Esophagus muscularis mucosa (tissue), 4 donors: ENCODE data around the gene AFTPH.

Experiments used
- EP300 ChIP-seq: sonication (generic); formaldehyde crosslinking; IDR thresholded peaks from one replicate; pipeline ENCODE4 v1.6.1; 2017; ENCODE audit warnings: antibody characterized with exemption
- POLR2A ChIP-seq: fragments of 450-650 bp; IDR thresholded peaks from one replicate; pipeline ENCODE4 v1.6.1; 2017; ENCODE audit warnings: antibody characterized with exemption, moderate library complexity, mild to moderate bottlenecking, low read depth
- POLR2AphosphoS5 ChIP-seq, 2 donors: sonication (generic); formaldehyde crosslinking; IDR thresholded peaks; one replicate each; pipeline ENCODE4 v1.6.1; 2017; ENCODE audit warnings: antibody characterized with exemption in 2 of 2
- TF ChIP-seq, protein P1 (sequence below), 3 experiments: fragments of 200-600 bp in 2 of 3; fragments of 450-650 bp in 1 of 3; sonication (generic) in 2 of 3; IDR thresholded peaks; one replicate each; pipeline ENCODE4 v1.5.1; 2017 to 2019; ENCODE audit warnings: antibody characterized with exemption in 3 of 3, mild to moderate bottlenecking in 2 of 3, moderate library complexity in 1 of 3

DNA sequence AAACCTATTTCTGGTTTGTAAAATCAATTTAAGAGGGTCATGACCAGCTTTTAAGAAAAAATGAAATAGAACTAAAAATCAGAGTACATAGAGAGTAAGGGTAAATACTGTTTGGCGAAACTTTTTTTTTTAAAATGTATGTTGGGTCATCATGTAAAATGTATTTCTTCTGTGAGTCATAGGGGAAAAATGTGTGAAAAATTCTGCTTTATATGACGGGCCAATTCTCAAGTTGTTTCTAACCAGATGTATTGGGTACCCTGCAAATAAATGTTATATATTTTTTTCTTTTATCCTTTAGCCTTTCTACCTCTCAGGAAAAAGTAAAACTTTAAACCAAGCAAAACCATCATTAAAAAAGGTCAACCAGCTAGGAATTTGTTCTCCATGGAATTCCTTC, 13.9 kb downstream of the AFTPH start:
- TF ChIP-seq EP300 (no peak), POLR2A (no peak), POLR2AphosphoS5 (IDR thresholded peaks at IDR 0.05) (no peak)
- TF ChIP-seq, protein P1, sequence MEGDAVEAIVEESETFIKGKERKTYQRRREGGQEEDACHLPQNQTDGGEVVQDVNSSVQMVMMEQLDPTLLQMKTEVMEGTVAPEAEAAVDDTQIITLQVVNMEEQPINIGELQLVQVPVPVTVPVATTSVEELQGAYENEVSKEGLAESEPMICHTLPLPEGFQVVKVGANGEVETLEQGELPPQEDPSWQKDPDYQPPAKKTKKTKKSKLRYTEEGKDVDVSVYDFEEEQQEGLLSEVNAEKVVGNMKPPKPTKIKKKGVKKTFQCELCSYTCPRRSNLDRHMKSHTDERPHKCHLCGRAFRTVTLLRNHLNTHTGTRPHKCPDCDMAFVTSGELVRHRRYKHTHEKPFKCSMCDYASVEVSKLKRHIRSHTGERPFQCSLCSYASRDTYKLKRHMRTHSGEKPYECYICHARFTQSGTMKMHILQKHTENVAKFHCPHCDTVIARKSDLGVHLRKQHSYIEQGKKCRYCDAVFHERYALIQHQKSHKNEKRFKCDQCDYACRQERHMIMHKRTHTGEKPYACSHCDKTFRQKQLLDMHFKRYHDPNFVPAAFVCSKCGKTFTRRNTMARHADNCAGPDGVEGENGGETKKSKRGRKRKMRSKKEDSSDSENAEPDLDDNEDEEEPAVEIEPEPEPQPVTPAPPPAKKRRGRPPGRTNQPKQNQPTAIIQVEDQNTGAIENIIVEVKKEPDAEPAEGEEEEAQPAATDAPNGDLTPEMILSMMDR (IDR thresholded peaks at IDR 0.05): no peak
